WI38 (cell line): ENCODE data around the gene DNAH17.
"Not testable (repeated sequence)": the region's sequence is repeated elsewhere in the genome, so short reads cannot be mapped to it uniquely, and the experiment has no call there.

Source experiments
- H3K4me3 ChIP-seq: 2 replicates; pipeline ENCODE4 v1.5.1; 2011; ENCODE audit warnings: low read depth, mild to moderate bottlenecking, control low read depth, low read length
- CTCF ChIP-seq: IDR thresholded peaks from 2 replicates; pipeline ENCODE4 v1.5.1; 2012; ENCODE audit warnings: low read depth, mild to moderate bottlenecking, control low read depth, low read length

The DNAH17 gene

GRCh38 chr17:78504156-78504925 is 72.9 kb downstream of the DNAH17 start:
- H3K4me3 ChIP-seq, result no peak overlapping the region
- no peak for TF ChIP-seq CTCF

- not testable (repeated sequence) for H3K4me3 ChIP-seq
Observed at GRCh38 chr17:78503388-78503787, 73.8 kb downstream of the DNAH17 start.

- TF ChIP-seq CTCF, result no peak
- no peak overlapping the region for H3K4me3 ChIP-seq
Observed at GRCh38 chr17:78502611-78503148, 74.5 kb downstream of the DNAH17 start.

GRCh38 chr17:78501241-78502036 is 75.8 kb downstream of the DNAH17 start:
- no peak for TF ChIP-seq CTCF
- no peak overlapping the region for H3K4me3 ChIP-seq

GRCh38 chr17:78500806-78501205 is 76.4 kb downstream of the DNAH17 start:
- no peak for TF ChIP-seq CTCF
- no peak overlapping the region for H3K4me3 ChIP-seq

GRCh38 chr17:78499715-78500540 is 77.3 kb downstream of the DNAH17 start:
- no peak for TF ChIP-seq CTCF
- H3K4me3 ChIP-seq, result no peak overlapping the region

- no peak overlapping the region for H3K4me3 ChIP-seq
- no peak for TF ChIP-seq CTCF
Observed at GRCh38 chr17:78498848-78499247, 78.3 kb downstream of the DNAH17 start.
